ENCODE data around the gene SPESP1.
"Not testable (repeated sequence)": the region's sequence is repeated elsewhere in the genome, so short reads cannot be mapped to it uniquely, and the experiment has no call there.

Gene SPESP1

GRCh38 chr15:68969298-68969697, 39.0 kb downstream of the SPESP1 start:
- Histone ChIP-seq H3K4me3 (ENCODE audit: low read length) (no peak overlapping the region), H3K27ac (ENCODE audit: low read depth, low read length) (no peak overlapping the region), H3K36me3 (ENCODE audit: control insufficient read depth, insufficient read depth, low read length) (no peaks in the 10 kb centered on the region), H3K27me3 (ENCODE audit: control insufficient read depth, insufficient read depth, low read length) (no peaks in the 10 kb centered on the region), H3K4me1 (ENCODE audit: control insufficient read depth, insufficient read depth, low read length) (peaks cover 6% of the 10 kb centered on the region), H3K9ac (ENCODE audit: low read length) (no peak overlapping the region)

- no peak overlapping the region for H3K27ac ChIP-seq (ENCODE audit: low read depth, low read length)
- H3K4me1 ChIP-seq (ENCODE audit: control insufficient read depth, insufficient read depth, low read length), result peaks cover 6% of the 10 kb centered on the region
- H3K36me3 ChIP-seq (ENCODE audit: control insufficient read depth, insufficient read depth, low read length), result no peaks in the 10 kb centered on the region
- no peak overlapping the region for H3K9ac ChIP-seq (ENCODE audit: low read length)
- H3K27me3 ChIP-seq (ENCODE audit: control insufficient read depth, insufficient read depth, low read length), result no peaks in the 10 kb centered on the region
- H3K4me3 ChIP-seq (ENCODE audit: low read length), result no peak overlapping the region
These were observed 42.1 kb downstream of the SPESP1 start for GRCh38 chr15:68972201-68973065.

GRCh38 chr15:68975651-68976160, 45.4 kb downstream of the SPESP1 start:
- not testable (repeated sequence) for H3K9ac ChIP-seq (ENCODE audit: low read length); H3K27ac ChIP-seq (ENCODE audit: low read depth, low read length); H3K27me3 ChIP-seq (ENCODE audit: control insufficient read depth, insufficient read depth, low read length); H3K36me3 ChIP-seq (ENCODE audit: control insufficient read depth, insufficient read depth, low read length); H3K4me1 ChIP-seq (ENCODE audit: control insufficient read depth, insufficient read depth, low read length); H3K4me3 ChIP-seq (ENCODE audit: low read length)

GRCh38 chr15:68977426-68977825, 47.1 kb downstream of the SPESP1 start:
- not testable (repeated sequence) for H3K9ac ChIP-seq (ENCODE audit: low read length); H3K4me1 ChIP-seq (ENCODE audit: control insufficient read depth, insufficient read depth, low read length); H3K27ac ChIP-seq (ENCODE audit: low read depth, low read length); H3K4me3 ChIP-seq (ENCODE audit: low read length); H3K36me3 ChIP-seq (ENCODE audit: control insufficient read depth, insufficient read depth, low read length); H3K27me3 ChIP-seq (ENCODE audit: control insufficient read depth, insufficient read depth, low read length)

GRCh38 chr15:68979006-68979405, 48.7 kb downstream of the SPESP1 start:
- no peak overlapping the region for H3K9ac ChIP-seq (ENCODE audit: low read length)
- no peaks in the 10 kb centered on the region for H3K4me1 ChIP-seq (ENCODE audit: control insufficient read depth, insufficient read depth, low read length)
- no peaks in the 10 kb centered on the region for H3K36me3 ChIP-seq (ENCODE audit: control insufficient read depth, insufficient read depth, low read length)
- no peaks in the 10 kb centered on the region for H3K27me3 ChIP-seq (ENCODE audit: control insufficient read depth, insufficient read depth, low read length)
- H3K4me3 ChIP-seq (ENCODE audit: low read length), result no peak overlapping the region
- H3K27ac ChIP-seq (ENCODE audit: low read depth, low read length), result no peak overlapping the region

GRCh38 chr15:68979816-68980215, 49.5 kb downstream of the SPESP1 start:
- Histone ChIP-seq H3K9ac (ENCODE audit: low read length) (no peak overlapping the region), H3K27me3 (ENCODE audit: control insufficient read depth, insufficient read depth, low read length) (no peaks in the 10 kb centered on the region), H3K27ac (ENCODE audit: low read depth, low read length) (no peak overlapping the region), H3K4me1 (ENCODE audit: control insufficient read depth, insufficient read depth, low read length) (no peaks in the 10 kb centered on the region), H3K36me3 (ENCODE audit: control insufficient read depth, insufficient read depth, low read length) (no peaks in the 10 kb centered on the region), H3K4me3 (ENCODE audit: low read length) (no peak overlapping the region)

GRCh38 chr15:68980786-68981185, 50.5 kb downstream of the SPESP1 start:
- H3K27me3 ChIP-seq (ENCODE audit: control insufficient read depth, insufficient read depth, low read length), result no peaks in the 10 kb centered on the region
- H3K4me1 ChIP-seq (ENCODE audit: control insufficient read depth, insufficient read depth, low read length), result no peaks in the 10 kb centered on the region
- H3K27ac ChIP-seq (ENCODE audit: low read depth, low read length), result no peak overlapping the region
- H3K36me3 ChIP-seq (ENCODE audit: control insufficient read depth, insufficient read depth, low read length), result no peaks in the 10 kb centered on the region
- no peak overlapping the region for H3K9ac ChIP-seq (ENCODE audit: low read length)
- no peak overlapping the region for H3K4me3 ChIP-seq (ENCODE audit: low read length)

GRCh38 chr15:68981941-68982340, 51.6 kb downstream of the SPESP1 start:
- Histone ChIP-seq H3K9ac (ENCODE audit: low read length) (no peak overlapping the region), H3K4me1 (ENCODE audit: control insufficient read depth, insufficient read depth, low read length) (no peaks in the 10 kb centered on the region), H3K36me3 (ENCODE audit: control insufficient read depth, insufficient read depth, low read length) (no peaks in the 10 kb centered on the region), H3K27ac (ENCODE audit: low read depth, low read length) (no peak overlapping the region), H3K4me3 (ENCODE audit: low read length) (no peak overlapping the region), H3K27me3 (ENCODE audit: control insufficient read depth, insufficient read depth, low read length) (no peaks in the 10 kb centered on the region)

- Histone ChIP-seq H3K4me3 (ENCODE audit: low read length) (no peak overlapping the region), H3K9ac (ENCODE audit: low read length) (no peak overlapping the region), H3K27me3 (ENCODE audit: control insufficient read depth, insufficient read depth, low read length) (no peaks in the 10 kb centered on the region), H3K36me3 (ENCODE audit: control insufficient read depth, insufficient read depth, low read length) (no peaks in the 10 kb centered on the region), H3K27ac (ENCODE audit: low read depth, low read length) (no peak overlapping the region), H3K4me1 (ENCODE audit: control insufficient read depth, insufficient read depth, low read length) (no peaks in the 10 kb centered on the region)
These were observed 52.7 kb downstream of the SPESP1 start for GRCh38 chr15:68982976-68983563.

GRCh38 chr15:68983961-68984481, 53.7 kb downstream of the SPESP1 start:
- no peaks in the 10 kb centered on the region for H3K4me1 ChIP-seq (ENCODE audit: control insufficient read depth, insufficient read depth, low read length)
- H3K9ac ChIP-seq (ENCODE audit: low read length), result no peak overlapping the region
- no peaks in the 10 kb centered on the region for H3K27me3 ChIP-seq (ENCODE audit: control insufficient read depth, insufficient read depth, low read length)
- H3K27ac ChIP-seq (ENCODE audit: low read depth, low read length), result no peak overlapping the region
- H3K36me3 ChIP-seq (ENCODE audit: control insufficient read depth, insufficient read depth, low read length), result no peaks in the 10 kb centered on the region
- no peak overlapping the region for H3K4me3 ChIP-seq (ENCODE audit: low read length)

- no peaks in the 10 kb centered on the region for H3K4me1 ChIP-seq (ENCODE audit: control insufficient read depth, insufficient read depth, low read length)
- no peak overlapping the region for H3K27ac ChIP-seq (ENCODE audit: low read depth, low read length)
- H3K4me3 ChIP-seq (ENCODE audit: low read length), result no peak overlapping the region
- no peak overlapping the region for H3K9ac ChIP-seq (ENCODE audit: low read length)
- H3K27me3 ChIP-seq (ENCODE audit: control insufficient read depth, insufficient read depth, low read length), result no peaks in the 10 kb centered on the region
- H3K36me3 ChIP-seq (ENCODE audit: control insufficient read depth, insufficient read depth, low read length), result no peaks in the 10 kb centered on the region
These were observed 54.3 kb downstream of the SPESP1 start for GRCh38 chr15:68984586-68984985.

GRCh38 chr15:68985361-68985891, 55.1 kb downstream of the SPESP1 start:
- H3K36me3 ChIP-seq (ENCODE audit: control insufficient read depth, insufficient read depth, low read length), result no peaks in the 10 kb centered on the region
- H3K27ac ChIP-seq (ENCODE audit: low read depth, low read length), result no peak overlapping the region

More at GRCh38 chr15:68985361-68985891, 55.1 kb downstream of the SPESP1 start:
- H3K27me3 ChIP-seq (ENCODE audit: control insufficient read depth, insufficient read depth, low read length), result no peaks in the 10 kb centered on the region
- no peaks in the 10 kb centered on the region for H3K4me1 ChIP-seq (ENCODE audit: control insufficient read depth, insufficient read depth, low read length)
- H3K9ac ChIP-seq (ENCODE audit: low read length), result no peak overlapping the region
- no peak overlapping the region for H3K4me3 ChIP-seq (ENCODE audit: low read length)
